Vagina (tissue), 2 donors: ENCODE data around the gene COL12A1. TPM values are rescaled to one million over a fixed set of nuclear protein-coding genes. Genes with fewer than 3 reads are reported as not detected.

Experiments used
- DNase-seq, 2 donors: peaks; one replicate each; pipeline ENCODE4 v3.0.0-alpha.2; 2017; ENCODE audit errors: extremely low spot score in 2 of 2
- H3K27ac ChIP-seq: fragments of 200-600 bp; sonication (generic); one replicate; pipeline ENCODE4 v1.5.1; 2019
- H3K27me3 ChIP-seq: fragments of 200-600 bp; sonication (generic); one replicate; pipeline ENCODE4 v1.5.1; 2019
- H3K36me3 ChIP-seq, 2 donors: fragments of 200-600 bp; sonication (generic); one replicate each; pipeline ENCODE4 v1.5.1; 2017 to 2019
- H3K4me1 ChIP-seq: fragments of 200-600 bp; sonication (generic); one replicate; pipeline ENCODE4 v1.5.1; 2019
- H3K4me3 ChIP-seq, 2 donors: fragments of 200-600 bp; sonication (generic); 1 replicate in 1 of 2; 2 replicates in 1 of 2; pipeline ENCODE4 v1.5.1; 2016 to 2019
- H3K9me3 ChIP-seq: fragments of 200-600 bp; sonication (generic); one replicate; pipeline ENCODE4 v1.5.1; 2019
- CTCF ChIP-seq, 3 experiments: fragments of 450-650 bp in 2 of 3; fragments of 200-600 bp in 1 of 3; sonication (generic) in 1 of 3; IDR thresholded peaks; one replicate each; pipeline ENCODE4 v1.5.1; 2017 to 2019; ENCODE audit warnings: antibody characterized with exemption in 3 of 3, mild to moderate bottlenecking in 2 of 3, moderate library complexity in 2 of 3
- POLR2A ChIP-seq, 2 donors: fragments of 450-650 bp; IDR thresholded peaks; one replicate each; pipeline ENCODE4 v1.6.1; 2017; ENCODE audit warnings: antibody characterized with exemption in 2 of 2, mild to moderate bottlenecking in 2 of 2, moderate library complexity in 2 of 2
- POLR2AphosphoS5 ChIP-seq, 2 donors: sonication (generic); formaldehyde crosslinking; IDR thresholded peaks; one replicate each; pipeline ENCODE4 v1.9.0; 2017; ENCODE audit warnings: antibody characterized with exemption in 2 of 2, mild to moderate bottlenecking in 2 of 2, low read depth in 1 of 2; ENCODE audit not compliant: insufficient read depth in 1 of 2
- intact Hi-C: fragments of 100-400 bp; cut with DNase I; formaldehyde crosslinking; loops from one replicate; pipeline ENCODE4 v1.15.1; 2023
- total RNA-seq: library from RNA; depleted of rRNA; stranded (reverse); fragments of >200 nt; gene quantifications from one replicate; pipeline ENCODE4 v1.2.3, GENCODE V29; 2016

The COL12A1 gene
- total RNA-seq, 1 donor from 2014 or later = 130 TPM

DNA sequence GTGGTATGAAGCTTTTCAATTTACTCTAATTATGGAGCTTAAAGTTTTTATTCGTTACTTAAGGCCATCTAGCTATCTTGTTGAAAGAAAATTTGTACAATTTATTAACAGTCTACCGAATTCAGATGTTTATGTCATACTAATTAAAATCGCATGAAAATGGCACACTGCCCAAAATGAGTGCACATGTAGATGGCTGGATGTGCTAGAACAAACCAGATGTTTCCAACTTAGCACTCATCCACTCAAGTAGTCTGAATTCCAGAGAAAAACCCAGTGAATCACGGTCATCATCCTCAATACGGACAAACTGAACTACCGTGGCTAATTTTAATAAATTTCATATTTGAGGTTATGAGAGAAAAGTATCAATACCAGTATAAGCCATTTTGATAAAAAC is 70.4 kb downstream of the COL12A1 start:
- no peaks in the 10 kb centered on the region for H3K4me1 ChIP-seq
- DNase-seq = no peak
- H3K27ac ChIP-seq = no peak overlapping the region
- no peak overlapping the region for H3K4me3 ChIP-seq
- H3K9me3 ChIP-seq = no peaks in the 10 kb centered on the region
- no peaks in the 10 kb centered on the region for H3K27me3 ChIP-seq
- H3K36me3 ChIP-seq = peaks cover 0 to 25% of the 10 kb centered on the region in 2 donors
- no peak for TF ChIP-seq CTCF (IDR thresholded peaks at IDR 0.05)
- TF ChIP-seq POLR2AphosphoS5 (IDR thresholded peaks at IDR 0.05; ENCODE audit: insufficient read depth in 1 of 2, low read depth in 1 of 2) = no peak
- no peak for TF ChIP-seq POLR2A (IDR thresholded peaks at IDR 0.05)
- intact Hi-C loops = no loop called here

DNA sequence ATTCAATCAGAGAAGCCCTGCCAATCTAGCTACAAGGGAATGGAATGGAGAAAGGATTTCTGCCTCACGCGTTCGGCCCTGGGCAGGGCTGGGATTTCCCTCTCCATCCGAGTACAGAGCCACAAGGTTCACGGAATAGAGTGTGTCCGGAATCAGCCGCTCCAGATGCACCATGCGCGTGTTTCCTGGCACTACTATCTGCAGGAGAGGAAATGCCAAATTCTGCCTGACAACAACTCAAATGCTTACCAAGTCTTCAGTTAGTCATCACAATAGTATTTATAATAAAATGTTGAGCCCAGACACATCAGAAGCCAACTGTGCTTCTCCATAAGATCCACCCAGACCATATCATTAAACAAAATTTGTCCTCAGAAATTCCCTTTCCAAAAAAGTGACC is 75.1 kb downstream of the COL12A1 start:
- H3K27me3 ChIP-seq = no peaks in the 10 kb centered on the region
- no peak for DNase-seq
- H3K4me3 ChIP-seq = no peak overlapping the region
- H3K4me1 ChIP-seq = peaks cover 9% of the 10 kb centered on the region
- intact Hi-C loops = no loop called here
- peaks cover 0 to 28% of the 10 kb centered on the region in 2 donors for H3K36me3 ChIP-seq
- no peaks in the 10 kb centered on the region for H3K9me3 ChIP-seq
- TF ChIP-seq CTCF (IDR thresholded peaks at IDR 0.05) (no peak), POLR2AphosphoS5 (IDR thresholded peaks at IDR 0.05; ENCODE audit: insufficient read depth in 1 of 2, low read depth in 1 of 2) (no peak), POLR2A (IDR thresholded peaks at IDR 0.05) (no peak)
- peak overlapping the region; percentile 28 for H3K27ac ChIP-seq

DNA sequence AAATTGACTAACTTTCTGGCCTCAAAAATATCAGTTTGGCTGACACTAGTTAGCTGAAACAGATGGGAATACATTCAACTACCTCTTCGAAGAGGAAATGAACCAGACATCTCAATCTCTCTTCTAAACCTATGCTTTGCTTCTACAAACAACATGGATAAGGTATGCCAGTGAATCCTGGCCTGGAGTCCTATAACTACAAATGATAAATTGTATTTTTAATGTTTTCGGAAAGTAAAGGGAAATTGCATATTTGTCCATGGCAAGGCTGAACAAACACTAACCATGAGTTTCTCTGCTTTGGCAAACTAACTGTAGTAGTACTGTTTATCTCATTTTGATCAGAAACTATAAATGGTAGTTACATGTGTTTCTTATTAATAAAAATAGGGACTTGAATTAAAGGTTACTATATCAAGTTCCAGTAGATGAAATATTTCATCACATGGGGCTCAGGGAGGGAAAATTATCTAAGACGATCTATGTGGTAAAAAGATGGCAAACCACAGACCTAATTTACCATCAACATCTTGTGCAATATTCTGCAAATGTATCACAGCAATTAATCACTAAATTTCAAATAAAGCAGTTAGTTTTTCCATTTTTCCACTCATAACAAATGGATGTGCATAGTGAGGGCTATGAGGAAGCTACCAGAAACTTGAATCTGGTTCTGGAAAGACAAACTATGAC is 76.8 kb downstream of the COL12A1 start:
- no peak for DNase-seq
- H3K4me1 ChIP-seq = peaks cover 9% of the 10 kb centered on the region
- intact Hi-C loops = no loop called here
- peak overlapping the region; percentile 37 for H3K27ac ChIP-seq
- H3K9me3 ChIP-seq = no peaks in the 10 kb centered on the region
- H3K27me3 ChIP-seq = no peaks in the 10 kb centered on the region
- H3K4me3 ChIP-seq = no peak overlapping the region
- TF ChIP-seq POLR2AphosphoS5 (IDR thresholded peaks at IDR 0.05; ENCODE audit: insufficient read depth in 1 of 2, low read depth in 1 of 2) = no peak
- no peak for TF ChIP-seq CTCF (IDR thresholded peaks at IDR 0.05)
- no peak for TF ChIP-seq POLR2A (IDR thresholded peaks at IDR 0.05)
- H3K36me3 ChIP-seq = peaks cover 0 to 42% of the 10 kb centered on the region in 2 donors

- no peak overlapping the region for H3K27ac ChIP-seq
- peaks cover 0 to 41% of the 10 kb centered on the region in 2 donors for H3K36me3 ChIP-seq
- DNase-seq = no peak
- intact Hi-C loops = no loop called here
- H3K4me1 ChIP-seq = peaks cover 9% of the 10 kb centered on the region
- no peaks in the 10 kb centered on the region for H3K27me3 ChIP-seq
- no peak overlapping the region for H3K4me3 ChIP-seq
- TF ChIP-seq POLR2AphosphoS5 (IDR thresholded peaks at IDR 0.05; ENCODE audit: insufficient read depth in 1 of 2, low read depth in 1 of 2) (no peak), POLR2A (IDR thresholded peaks at IDR 0.05) (no peak), CTCF (IDR thresholded peaks at IDR 0.05) (no peak)
- no peaks in the 10 kb centered on the region for H3K9me3 ChIP-seq
These were observed 79.3 kb downstream of the COL12A1 start for GRCh38 chr6:75126518-75126917.

DNA sequence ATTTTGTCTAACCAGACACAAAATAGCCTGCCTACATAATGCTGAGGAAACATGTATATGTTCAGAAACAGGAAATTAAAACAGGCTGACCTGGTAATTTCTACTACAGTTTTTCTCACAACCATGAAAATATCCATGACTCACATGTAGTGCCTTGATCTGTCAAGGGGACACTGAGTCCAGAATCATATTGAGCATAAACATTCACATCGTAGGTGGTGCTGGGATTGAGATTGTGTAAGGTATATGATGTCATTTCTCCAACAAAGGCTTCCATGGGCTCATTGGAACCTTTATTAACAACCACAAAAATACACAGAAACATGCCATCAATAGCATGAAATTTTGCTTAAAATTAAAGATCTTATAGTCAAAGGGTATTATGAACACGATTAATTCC is 80.9 kb downstream of the COL12A1 start:
- DNase-seq = no peak
- no peak overlapping the region for H3K27ac ChIP-seq
- intact Hi-C loops = no loop called here
- H3K4me1 ChIP-seq = peaks cover 7% of the 10 kb centered on the region
- peaks cover 0 to 41% of the 10 kb centered on the region in 2 donors for H3K36me3 ChIP-seq
- no peak overlapping the region for H3K4me3 ChIP-seq
- H3K27me3 ChIP-seq = no peaks in the 10 kb centered on the region
- no peaks in the 10 kb centered on the region for H3K9me3 ChIP-seq
- TF ChIP-seq POLR2AphosphoS5 (IDR thresholded peaks at IDR 0.05; ENCODE audit: insufficient read depth in 1 of 2, low read depth in 1 of 2) = no peak
